HG03025 (cell line): ENCODE results near the gene CTNNAL1.
A peak's percentile ranks its signal among the peaks of the same experiment; 100 is the strongest.
"Not testable (repeated sequence)": the region's sequence is repeated elsewhere in the genome, so short reads cannot be mapped to it uniquely, and the experiment has no call there.

ENCODE experiments used
- ATAC-seq: cut with Tn5 transposase; IDR thresholded peaks from one replicate; pipeline ENCODE4 v1.9.1; 2021; ENCODE audit warnings: mild to moderate bottlenecking, moderate library complexity; ENCODE audit not compliant: unreplicated experiment, low FRiP score

CTNNAL1 gene

DNA sequence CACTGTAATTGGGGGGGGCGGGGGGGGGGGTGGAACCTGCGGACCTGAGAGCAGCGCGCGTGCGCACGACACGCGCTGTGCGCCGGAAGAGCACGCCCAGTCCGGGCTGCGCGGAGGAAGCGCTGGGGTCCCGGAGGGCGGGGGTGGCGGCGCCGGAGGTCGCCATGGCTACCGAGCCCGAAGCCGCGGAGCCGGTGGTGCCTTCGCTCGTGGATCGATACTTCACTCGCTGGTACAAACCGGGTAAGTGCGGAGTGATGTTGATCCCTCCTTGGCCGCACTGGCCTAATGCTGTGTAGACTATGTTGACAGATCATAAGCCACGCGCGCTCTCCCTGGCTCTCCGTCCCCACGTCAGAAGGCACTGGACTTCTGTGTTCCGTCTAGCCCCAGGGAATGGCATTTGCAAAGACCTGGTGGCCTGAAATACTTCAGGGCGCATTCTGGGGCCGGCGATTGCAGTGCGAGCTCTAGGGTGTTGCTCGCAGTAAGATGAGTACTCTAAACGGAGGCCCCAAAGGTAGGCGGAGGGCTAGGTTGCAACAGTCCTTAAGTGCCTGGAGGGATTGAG is 78.9 kb downstream of the CTNNAL1 start, which contains the start of gene ABITRAM:
Gene ABITRAM (plus strand): TSS at position 78 of the 571 bp plus-strand sequence. CDS start 87 bp downstream, at position 165.
- ATAC-seq, result peak; percentile 79

DNA sequence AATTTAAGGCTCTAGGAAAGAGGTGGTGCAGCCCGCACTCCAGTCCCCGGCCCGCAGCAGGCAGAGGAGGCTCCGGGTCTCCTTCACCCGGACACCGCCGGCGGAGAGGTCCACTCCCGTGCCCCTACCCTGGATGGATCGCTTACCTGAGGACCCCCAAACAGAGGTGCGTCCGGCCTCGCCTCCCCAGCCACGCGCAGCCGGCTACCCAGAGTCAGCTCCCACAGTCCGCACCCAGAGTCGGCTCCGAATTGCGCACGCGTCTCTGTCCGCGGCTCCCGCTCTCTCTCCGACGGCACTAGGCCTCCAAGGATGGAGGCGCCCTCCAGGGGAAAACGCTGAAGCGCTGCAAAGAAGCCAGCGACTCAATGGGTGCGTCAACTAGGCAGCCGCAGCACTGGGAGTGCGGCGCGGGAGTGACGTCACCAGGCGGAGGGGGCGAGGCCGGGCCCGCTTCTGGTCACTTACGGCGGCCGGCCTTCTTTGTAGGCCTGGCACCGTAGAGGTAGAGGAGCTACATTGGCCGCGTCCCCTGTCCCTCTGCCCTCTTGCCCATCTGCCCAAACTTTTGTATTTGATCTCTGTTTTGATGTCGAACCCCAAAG is 79.5 kb downstream of the CTNNAL1 start, which contains the start of gene ELP1:
Gene ELP1 (minus strand): TSS at position 407 of the 605 bp plus-strand sequence. CDS start 2,978 bp downstream, outside the sequence.
- peak; percentile 86 for ATAC-seq

DNA sequence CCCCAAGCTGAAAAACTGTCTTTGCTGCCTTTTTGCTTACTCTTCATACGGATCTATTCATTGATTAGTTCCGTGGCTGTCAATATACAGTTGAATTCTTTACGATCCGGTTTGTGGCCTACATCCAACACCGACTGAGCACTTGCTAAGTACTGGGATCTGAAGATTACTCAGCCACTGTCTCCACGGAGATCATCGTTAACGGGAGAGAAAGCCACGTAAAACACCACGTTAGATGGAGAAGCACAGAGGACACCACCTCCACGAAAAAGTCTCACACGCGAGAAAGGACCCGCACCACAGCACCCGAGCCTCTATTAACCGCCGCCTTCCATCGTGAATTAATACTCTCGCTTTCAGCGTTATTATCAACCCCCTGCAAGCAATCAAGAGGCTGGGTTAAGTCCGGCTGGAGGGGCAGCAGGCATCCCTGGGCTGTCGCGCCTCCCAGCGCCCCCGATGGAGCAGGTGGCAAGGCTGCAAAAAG is 80.0 kb downstream of the CTNNAL1 start:
- no peak for ATAC-seq

- no peak for ATAC-seq
Measured at GRCh38 chr9:108928386-108928785, 84.9 kb downstream of the CTNNAL1 start.

GRCh38 chr9:108924466-108924865 is 88.8 kb downstream of the CTNNAL1 start:
- no peak for ATAC-seq

- no peak for ATAC-seq
Measured at GRCh38 chr9:108921200-108921599, 92.1 kb downstream of the CTNNAL1 start.

- not testable (repeated sequence) for ATAC-seq
Measured at GRCh38 chr9:108920401-108920800, 92.9 kb downstream of the CTNNAL1 start.

- ATAC-seq, result no peak
Measured at GRCh38 chr9:108919517-108919916, 93.8 kb downstream of the CTNNAL1 start.

DNA sequence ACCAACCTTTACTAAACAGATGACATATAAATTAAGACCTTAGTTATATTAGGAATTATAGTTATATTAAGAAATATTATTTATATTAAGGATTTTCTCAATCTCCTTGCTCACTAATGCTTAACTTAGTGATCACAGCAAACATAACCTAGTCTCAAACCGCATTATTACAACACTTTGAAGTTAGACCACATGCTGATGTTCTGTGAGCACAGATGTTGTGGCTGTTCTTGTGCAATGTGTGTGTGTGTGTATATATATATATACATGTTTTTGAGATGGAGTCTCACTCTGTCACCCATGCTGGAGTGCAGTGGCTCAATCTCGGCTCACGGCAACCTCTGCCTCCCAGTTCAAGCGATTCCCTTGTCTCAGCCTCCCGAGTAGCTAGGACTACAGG is 99.9 kb downstream of the CTNNAL1 start:
- no peak for ATAC-seq

DNA sequence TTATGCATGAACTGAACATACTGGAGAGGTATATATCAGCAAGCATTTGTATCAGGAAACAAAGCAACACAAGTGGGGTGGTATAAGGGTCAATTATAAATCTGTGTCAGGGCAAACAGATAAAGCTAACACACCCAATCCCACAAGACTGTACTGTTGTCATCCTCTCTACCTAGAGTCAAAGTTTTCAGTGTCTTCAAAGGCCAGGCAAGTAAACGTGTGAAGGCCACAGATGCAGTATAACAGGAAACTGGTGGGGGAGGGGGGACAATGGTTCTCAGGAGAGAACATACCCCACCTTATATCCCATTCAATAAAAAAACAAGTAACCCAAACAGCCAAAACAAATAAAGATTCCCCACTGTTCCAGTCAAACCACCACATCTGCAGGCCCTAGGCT is 101.5 kb downstream of the CTNNAL1 start:
- ATAC-seq, result no peak

DNA sequence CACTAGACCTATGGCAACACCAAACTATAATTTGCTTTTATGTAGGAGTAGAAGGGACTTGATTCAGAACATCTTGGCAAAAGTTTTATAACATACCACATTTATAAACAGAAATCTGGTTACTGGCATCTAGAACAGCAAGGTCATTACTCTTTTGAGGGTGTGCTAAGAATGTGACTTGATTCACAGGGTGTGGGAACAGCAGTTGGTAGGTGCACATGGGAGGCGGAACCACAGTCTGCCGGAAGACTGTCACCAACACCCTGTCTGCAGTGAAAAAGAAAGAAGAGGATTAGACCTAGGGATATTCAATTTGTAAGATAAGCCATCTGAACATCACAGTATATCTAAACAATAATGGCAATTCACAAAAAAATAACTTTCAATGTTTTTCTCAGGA is 102.4 kb downstream of the CTNNAL1 start:
- ATAC-seq, result no peak

DNA sequence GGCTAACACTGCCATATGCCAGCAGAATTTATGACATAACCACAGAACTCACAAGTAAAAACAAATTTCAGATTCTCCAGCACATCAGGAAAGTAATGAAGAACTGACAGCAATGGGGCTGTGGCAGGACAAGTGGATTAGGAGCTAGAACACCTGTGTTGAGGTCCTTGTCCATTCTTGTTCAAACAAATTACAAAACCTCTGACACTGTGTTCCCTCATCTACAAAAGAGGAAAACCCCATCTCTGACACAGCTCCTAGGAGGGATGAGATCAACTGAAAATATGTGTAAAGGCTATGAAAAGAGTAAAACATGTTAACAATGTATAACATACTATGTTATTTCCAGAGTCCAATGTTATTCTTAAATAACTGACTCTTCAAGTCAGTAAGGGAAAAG is 102.9 kb downstream of the CTNNAL1 start:
- ATAC-seq, result no peak

- no peak for ATAC-seq
Measured at GRCh38 chr9:108905494-108905893, 107.8 kb downstream of the CTNNAL1 start.

DNA sequence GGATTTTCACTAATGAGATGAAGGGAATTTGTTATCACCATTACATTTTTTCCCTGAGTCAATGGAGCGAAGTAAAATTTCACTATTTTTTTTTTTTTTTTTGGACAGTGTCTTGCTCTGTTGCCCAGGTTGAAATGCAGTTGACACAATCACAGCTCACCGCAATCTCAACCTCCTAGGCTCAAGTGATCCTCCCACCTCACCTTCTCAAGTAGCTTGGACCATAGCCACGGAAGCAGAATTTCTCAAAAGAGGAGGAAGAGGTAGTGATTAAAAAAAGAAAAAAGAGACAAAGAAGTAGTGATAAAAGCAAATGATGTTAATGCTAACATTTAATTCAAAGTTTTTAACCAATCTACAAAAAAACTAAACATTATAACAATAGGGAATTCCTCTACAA is 109.1 kb downstream of the CTNNAL1 start:
- ATAC-seq, result no peak

GRCh38 chr9:108903420-108904103 is 109.7 kb downstream of the CTNNAL1 start:
- no peak for ATAC-seq

DNA sequence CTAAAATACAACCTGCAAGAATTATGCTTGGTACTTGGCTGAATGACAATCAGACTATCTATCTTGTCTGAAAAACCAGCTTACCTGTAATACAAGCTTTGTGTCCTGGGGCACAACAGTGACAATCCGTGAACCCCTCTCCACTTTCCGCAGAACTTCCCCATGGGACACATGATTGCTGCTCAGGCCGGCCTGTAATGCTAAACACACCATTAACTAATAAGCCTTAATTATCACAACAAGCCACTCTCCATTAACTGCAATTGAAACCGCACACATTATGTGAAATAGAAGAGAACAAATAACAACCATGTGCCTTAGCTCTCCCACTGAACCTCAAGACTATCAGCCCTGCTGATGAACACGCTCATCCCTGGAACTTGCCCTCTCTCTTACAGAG is 113.1 kb downstream of the CTNNAL1 start:
- no peak for ATAC-seq

DNA sequence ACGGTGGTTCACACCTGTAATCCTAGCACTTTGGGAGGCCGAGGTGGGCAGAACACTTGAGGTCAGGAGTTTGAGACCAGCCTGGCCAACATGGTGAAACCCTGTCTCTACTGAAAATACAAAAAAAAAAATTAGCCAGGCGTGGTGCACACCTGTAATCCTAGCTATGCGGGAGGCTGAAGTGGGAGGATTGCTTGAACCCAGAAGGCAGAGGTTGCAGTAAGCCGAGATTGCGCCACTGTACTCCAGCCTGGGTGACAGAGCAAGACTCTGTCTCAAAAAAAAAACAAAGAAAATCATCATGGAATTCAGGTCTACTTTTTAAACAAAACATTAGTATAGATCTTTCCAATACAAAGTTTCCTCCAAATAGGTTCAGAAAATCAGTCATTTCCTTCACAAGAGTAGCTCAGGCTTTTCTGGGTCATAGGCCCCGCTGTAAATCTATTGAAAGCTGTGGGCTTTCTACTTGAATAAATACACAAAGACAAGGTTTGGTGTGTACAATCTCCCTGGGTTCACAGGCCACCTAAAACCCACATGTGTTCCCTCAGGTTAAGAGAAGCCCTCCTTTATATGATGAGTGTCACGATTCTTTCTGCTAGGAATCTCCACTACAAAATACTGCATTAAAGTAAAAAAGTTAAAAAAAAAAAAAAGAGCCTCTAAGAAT is 114.1 kb downstream of the CTNNAL1 start:
- ATAC-seq, result not testable (repeated sequence)

DNA sequence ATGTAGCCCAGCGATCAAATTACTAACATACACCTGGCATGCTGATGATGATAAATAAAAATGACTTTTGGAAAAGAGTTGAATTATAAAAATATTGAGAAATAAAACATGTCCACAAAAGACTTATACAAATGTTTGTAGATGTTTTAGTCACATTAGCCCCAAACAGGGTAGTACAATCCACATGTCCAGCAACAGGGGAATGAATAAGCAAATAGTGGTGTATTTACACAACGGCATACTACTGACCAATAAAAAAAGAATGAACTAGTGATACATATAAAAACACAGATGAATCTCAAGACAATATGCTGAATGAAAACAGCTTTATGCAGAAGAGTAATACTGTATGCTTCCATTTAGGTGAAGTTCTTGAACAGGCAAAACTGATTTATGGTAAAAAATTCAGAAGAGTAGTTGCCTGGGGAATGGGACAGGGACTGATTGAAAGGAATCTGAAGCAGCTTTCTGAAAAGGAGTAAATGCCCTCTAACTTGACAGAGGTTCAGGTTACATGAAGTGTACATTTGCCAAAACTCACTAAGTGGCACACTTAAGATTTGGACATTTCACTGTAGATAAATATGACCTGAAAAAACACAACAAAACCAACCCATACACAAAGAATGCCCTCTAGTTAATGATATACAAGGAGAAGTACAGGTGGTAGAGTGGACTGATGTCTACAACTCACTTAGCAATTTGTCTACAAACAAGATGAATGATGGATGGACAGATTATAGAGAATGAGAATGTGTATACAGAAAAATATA is 115.8 kb downstream of the CTNNAL1 start:
- ATAC-seq, result no peak

DNA sequence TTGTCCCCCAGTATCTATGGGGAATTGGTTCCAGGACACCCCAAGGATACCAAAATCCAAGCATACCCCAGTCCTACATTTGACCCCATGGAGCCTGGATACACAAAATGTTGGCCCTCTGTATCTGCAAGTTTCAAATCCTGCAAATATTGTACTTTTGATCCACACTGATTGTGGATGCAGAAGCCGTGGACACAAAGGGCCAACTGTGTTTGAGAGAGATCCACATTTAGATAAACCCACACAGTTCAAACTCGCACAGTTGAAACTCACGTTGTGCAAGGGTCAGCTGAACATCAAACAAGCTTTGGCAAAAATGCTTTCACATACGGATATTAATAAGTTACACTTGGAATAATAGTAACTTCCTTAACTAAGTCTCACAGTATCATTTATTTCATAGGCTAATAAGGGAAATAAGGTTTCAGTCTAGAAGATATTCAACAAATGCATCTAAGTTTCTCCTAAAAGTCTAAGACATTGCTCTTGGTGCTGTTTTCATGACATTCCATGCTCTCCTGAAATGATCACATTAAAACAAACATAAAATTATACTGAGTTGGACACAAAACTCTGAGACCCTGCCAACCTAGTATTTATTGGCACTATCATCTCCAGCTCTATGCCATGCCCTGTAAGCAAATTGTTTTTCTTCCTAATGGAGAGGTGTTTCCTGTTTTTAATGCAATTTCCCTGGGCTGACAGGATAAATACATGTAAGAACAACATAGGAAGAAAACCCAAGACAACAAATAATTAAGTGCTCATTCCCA is 118.9 kb downstream of the CTNNAL1 start:
- ATAC-seq, result no peak
